Activated CD4-positive, alpha-beta T cell treated with anti-CD3 and anti-CD28 coated beads, Interleukin-2, amount 10 ng/mL, durations not matched to agents 7 days and 5 days (primary cell): Measurements from ENCODE around the gene PLIN1. TPM values are rescaled to one million over a fixed set of nuclear protein-coding genes. Genes with fewer than 3 reads are reported as not detected.

ENCODE experiments used
- CTCF ChIA-PET: fragments of 350-600 bp; sonication (Branson Sonifier 250); formaldehyde crosslinking; loops from one replicate; lab custom pipeline; 2021; ENCODE audit warnings: antibody characterized with exemption; lab: Charles Lee
- POLR2A ChIA-PET: fragments of 350-600 bp; sonication (Branson Sonifier 250); formaldehyde crosslinking; loops from one replicate; lab custom pipeline; 2021; ENCODE audit warnings: antibody characterized with exemption; lab: Charles Lee
- DNase-seq: peaks from one replicate; pipeline ENCODE4 v3.0.0-alpha.2; 2020
- H3K27ac Mint-ChIP-seq: one replicate; pipeline ENCODE4 v1.8.0; 2021; ENCODE audit warnings: mild to moderate bottlenecking, moderate library complexity, mixed read lengths
- H3K27me3 Mint-ChIP-seq: one replicate; pipeline ENCODE4 v1.8.0; 2021; ENCODE audit warnings: mixed read lengths
- H3K36me3 Mint-ChIP-seq: one replicate; pipeline ENCODE4 v1.8.0; 2021; ENCODE audit warnings: low read depth, mixed read lengths
- H3K4me1 Mint-ChIP-seq: one replicate; pipeline ENCODE4 v1.8.0; 2021; ENCODE audit warnings: mixed read lengths
- H3K4me3 Mint-ChIP-seq: one replicate; pipeline ENCODE4 v1.8.0; 2021; ENCODE audit warnings: mild to moderate bottlenecking, moderate library complexity, mixed read lengths
- H3K9me3 Mint-ChIP-seq: one replicate; pipeline ENCODE4 v1.8.0; 2021; ENCODE audit warnings: mixed read lengths
- total RNA-seq, 2 experiments: library from RNA; stranded (reverse); gene quantifications; one replicate each; pipeline ENCODE4 v1.2.3, GENCODE V29; 2021

PLIN1 gene
- total RNA-seq, 2 experiments from 2014 or later, result 0.07 TPM; not detected in 1

GRCh38 chr15:89645680-89646079 is 33.5 kb downstream of the PLIN1 start:
- Mint-ChIP-seq H3K9me3 (no peaks in the 10 kb centered on the region), H3K4me3 (no peak overlapping the region), H3K27ac (no peak overlapping the region), H3K36me3 (no peaks in the 10 kb centered on the region), H3K4me1 (peaks cover 3% of the 10 kb centered on the region), H3K27me3 (no peaks in the 10 kb centered on the region)
- no peak for DNase-seq
- POLR2A ChIA-PET, result interaction anchor here (0.6 kb wide), 2 partner anchors 20 to 552 kb away, joined by 3 to 7 read pairs; no protein-coding TSS in a partner anchor
- CTCF ChIA-PET, result interaction anchor here (1.1 kb wide), 1 partner anchor 18 kb away, joined by 3 read pairs; no protein-coding TSS in a partner anchor

DNA sequence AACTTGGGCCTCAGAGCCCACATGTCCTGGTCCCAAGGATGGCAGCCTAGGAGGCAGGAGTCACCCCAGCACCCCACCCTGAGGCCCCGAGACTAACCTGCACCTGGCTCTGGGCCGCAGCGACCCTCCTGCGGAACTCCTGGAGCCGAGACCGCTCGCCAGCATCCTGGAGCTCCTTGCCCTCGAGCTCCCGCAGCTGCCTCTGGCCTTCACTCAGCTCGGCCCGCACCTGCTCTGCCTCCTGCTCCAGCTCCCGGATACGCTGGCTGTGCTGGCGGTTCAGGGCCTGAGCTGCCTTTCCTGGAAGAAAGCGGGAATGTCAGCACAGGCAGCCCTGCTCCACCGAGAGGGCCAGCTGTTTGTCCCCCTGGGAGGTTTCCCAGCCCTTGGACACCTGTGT is 37.1 kb downstream of the PLIN1 start:
- Mint-ChIP-seq H3K36me3 (no peaks in the 10 kb centered on the region), H3K4me3 (no peak overlapping the region), H3K9me3 (peaks cover 3% of the 10 kb centered on the region), H3K27ac (no peak overlapping the region), H3K4me1 (peaks cover under 1% of the 10 kb centered on the region), H3K27me3 (no peaks in the 10 kb centered on the region)
- CTCF ChIA-PET, result no interaction called here
- POLR2A ChIA-PET, result no interaction called here
- DNase-seq, result no peak

DNA sequence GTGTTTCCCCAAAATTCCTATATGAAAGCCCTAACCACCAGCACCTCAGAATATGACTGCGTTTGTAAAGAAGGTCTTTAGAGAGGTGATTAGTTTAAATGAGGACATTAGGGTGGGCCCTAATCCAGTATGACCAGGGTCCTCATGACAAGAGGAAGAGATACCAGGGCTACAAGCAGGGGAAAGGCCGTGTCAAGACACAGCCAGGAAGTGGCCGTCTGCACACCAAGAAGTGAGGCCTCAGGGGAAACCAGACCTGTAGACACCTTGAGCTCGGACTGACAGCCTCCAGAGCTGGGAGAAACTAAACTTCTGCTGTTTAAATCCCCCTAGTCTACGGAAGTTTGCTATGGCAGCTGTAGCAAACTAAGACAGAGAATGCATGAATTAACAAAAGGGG is 38.1 kb downstream of the PLIN1 start:
- Mint-ChIP-seq H3K27me3 (no peaks in the 10 kb centered on the region), H3K4me1 (no peaks in the 10 kb centered on the region), H3K27ac (no peak overlapping the region), H3K36me3 (no peaks in the 10 kb centered on the region), H3K9me3 (peaks cover 3% of the 10 kb centered on the region), H3K4me3 (no peak overlapping the region)
- no peak for DNase-seq
- CTCF ChIA-PET, result interaction anchor here (0.7 kb wide), 1 partner anchor 29 kb away, joined by 3 read pairs; no protein-coding TSS in a partner anchor
- POLR2A ChIA-PET, result interaction anchor here (0.6 kb wide), 1 partner anchor 1439 kb away, joined by 4 read pairs; no protein-coding TSS in a partner anchor

GRCh38 chr15:89640245-89640644 is 38.9 kb downstream of the PLIN1 start:
- no peak overlapping the region for H3K4me3 Mint-ChIP-seq
- no peaks in the 10 kb centered on the region for H3K4me1 Mint-ChIP-seq
- CTCF ChIA-PET, result no interaction called here
- H3K36me3 Mint-ChIP-seq, result no peaks in the 10 kb centered on the region
- POLR2A ChIA-PET, result no interaction called here
- H3K9me3 Mint-ChIP-seq, result peaks cover 5% of the 10 kb centered on the region
- H3K27me3 Mint-ChIP-seq, result no peaks in the 10 kb centered on the region
- H3K27ac Mint-ChIP-seq, result no peak overlapping the region
- no peak for DNase-seq

- H3K27me3 Mint-ChIP-seq, result no peaks in the 10 kb centered on the region
- no peak overlapping the region for H3K27ac Mint-ChIP-seq
- no peaks in the 10 kb centered on the region for H3K4me1 Mint-ChIP-seq
- peaks cover 43% of the 10 kb centered on the region for H3K36me3 Mint-ChIP-seq
- no peak for DNase-seq
- H3K9me3 Mint-ChIP-seq, result peaks cover 9% of the 10 kb centered on the region
- no peak overlapping the region for H3K4me3 Mint-ChIP-seq
- CTCF ChIA-PET, result no interaction called here
- POLR2A ChIA-PET, result no interaction called here
These were observed 45.6 kb downstream of the PLIN1 start for GRCh38 chr15:89633585-89633984.

DNA sequence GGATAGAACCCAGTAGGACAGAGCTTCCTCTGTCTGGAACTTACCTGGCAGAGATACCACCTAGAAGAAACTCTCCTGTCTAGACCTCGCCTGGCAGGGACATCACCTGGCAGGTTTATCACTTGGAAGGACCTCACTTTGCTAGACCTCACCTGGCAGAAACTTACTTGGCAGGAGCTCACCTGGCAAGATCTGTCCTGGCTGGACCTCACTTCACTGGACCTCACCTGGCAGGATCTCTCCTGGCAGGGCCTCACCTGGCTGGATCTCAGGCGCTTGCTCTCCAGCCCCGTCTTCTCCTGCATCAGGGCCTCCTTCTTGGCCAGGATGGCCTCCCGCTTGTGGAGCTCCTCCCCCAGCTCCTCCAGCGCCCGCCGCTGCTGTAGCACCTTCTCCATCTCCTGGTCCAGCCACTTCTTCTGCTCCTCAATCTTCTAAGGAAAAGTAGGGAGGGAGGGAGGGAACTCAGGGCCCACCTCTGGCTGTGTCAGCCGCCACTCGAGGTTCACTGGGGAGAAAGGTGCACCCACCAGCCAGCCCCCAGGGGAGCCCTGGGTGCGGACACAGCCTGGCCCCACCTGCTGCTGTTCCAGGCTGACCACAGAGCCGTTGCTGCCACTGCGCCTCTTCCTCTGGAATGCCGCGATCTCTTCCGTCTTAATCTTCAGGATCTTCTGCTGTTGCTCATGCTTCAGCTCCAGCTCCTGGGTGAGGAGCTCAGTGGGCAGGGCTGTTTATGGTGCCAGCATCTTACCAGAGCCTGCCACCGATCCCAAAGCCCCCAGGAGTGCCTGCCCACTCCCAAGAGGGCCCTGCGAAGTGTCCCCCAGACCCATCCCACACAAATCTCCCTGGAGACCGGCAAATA is 46.4 kb downstream of the PLIN1 start:
- no peak for DNase-seq
- H3K4me3 Mint-ChIP-seq, result no peak overlapping the region
- ChIA-PET CTCF (interaction anchor here (1.0 kb wide), 1 partner anchor 12 kb away, joined by 3 read pairs; no protein-coding TSS in a partner anchor), POLR2A (no interaction called here)
- no peaks in the 10 kb centered on the region for H3K27me3 Mint-ChIP-seq
- no peaks in the 10 kb centered on the region for H3K4me1 Mint-ChIP-seq
- peaks cover 9% of the 10 kb centered on the region for H3K9me3 Mint-ChIP-seq
- H3K36me3 Mint-ChIP-seq, result peaks cover 47% of the 10 kb centered on the region
- no peak overlapping the region for H3K27ac Mint-ChIP-seq

DNA sequence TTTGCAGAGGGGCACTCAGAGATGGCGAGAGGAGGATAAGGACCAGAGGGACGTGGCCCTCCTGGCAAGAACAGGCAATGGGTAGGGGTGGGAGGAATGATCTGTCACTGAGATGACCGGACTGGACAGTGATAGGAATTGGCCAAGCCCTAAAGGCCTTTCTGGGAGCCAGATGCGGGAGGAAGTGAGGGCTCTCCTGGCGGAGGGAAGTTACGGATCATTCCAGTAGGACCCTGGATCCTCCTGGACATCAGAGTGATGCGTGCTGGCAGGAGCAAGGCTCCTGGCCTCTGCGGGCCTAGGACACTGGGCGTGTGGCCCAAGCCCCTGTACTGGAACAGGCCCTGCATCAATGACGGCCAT is 47.3 kb downstream of the PLIN1 start:
- POLR2A ChIA-PET, result no interaction called here
- no peaks in the 10 kb centered on the region for H3K27me3 Mint-ChIP-seq
- CTCF ChIA-PET, result interaction anchor here (1.0 kb wide), 1 partner anchor 13 kb away, joined by 3 read pairs; no protein-coding TSS in a partner anchor
- no peak overlapping the region for H3K4me3 Mint-ChIP-seq
- no peak overlapping the region for H3K27ac Mint-ChIP-seq
- peaks cover 9% of the 10 kb centered on the region for H3K9me3 Mint-ChIP-seq
- DNase-seq, result no peak
- H3K36me3 Mint-ChIP-seq, result peaks cover 53% of the 10 kb centered on the region
- no peaks in the 10 kb centered on the region for H3K4me1 Mint-ChIP-seq

GRCh38 chr15:89630974-89631901 is 47.9 kb downstream of the PLIN1 start:
- ChIA-PET POLR2A (no interaction called here), CTCF (no interaction called here)
- no peaks in the 10 kb centered on the region for H3K27me3 Mint-ChIP-seq
- H3K9me3 Mint-ChIP-seq, result peaks cover 9% of the 10 kb centered on the region
- DNase-seq, result no peak
- no peaks in the 10 kb centered on the region for H3K4me1 Mint-ChIP-seq
- no peak overlapping the region for H3K4me3 Mint-ChIP-seq
- H3K36me3 Mint-ChIP-seq, result peaks cover 55% of the 10 kb centered on the region
- H3K27ac Mint-ChIP-seq, result no peak overlapping the region

DNA sequence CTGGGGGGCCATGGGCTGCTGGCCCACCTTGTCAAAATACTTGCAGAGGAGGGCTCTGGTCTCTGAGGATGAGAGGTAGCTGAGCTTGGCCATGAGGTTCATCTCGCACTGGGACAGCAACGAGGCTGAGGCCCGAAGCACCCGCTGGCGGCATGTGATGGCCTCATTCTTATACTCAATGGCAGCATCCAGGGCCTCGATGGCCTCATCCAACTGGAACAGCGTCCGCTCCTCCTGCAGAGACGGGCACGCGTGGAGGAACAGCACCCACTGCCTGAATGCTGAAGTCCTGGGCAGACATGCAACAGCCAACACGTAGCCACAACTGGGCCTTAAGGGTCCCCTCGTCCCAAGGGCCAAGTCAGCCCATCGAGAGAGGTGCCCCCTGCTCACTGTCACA is 48.9 kb downstream of the PLIN1 start:
- CTCF ChIA-PET, result no interaction called here
- H3K27ac Mint-ChIP-seq, result no peak overlapping the region
- H3K4me1 Mint-ChIP-seq, result no peaks in the 10 kb centered on the region
- POLR2A ChIA-PET, result no interaction called here
- peaks cover 8% of the 10 kb centered on the region for H3K9me3 Mint-ChIP-seq
- H3K27me3 Mint-ChIP-seq, result no peaks in the 10 kb centered on the region
- peaks cover 58% of the 10 kb centered on the region for H3K36me3 Mint-ChIP-seq
- no peak for DNase-seq
- H3K4me3 Mint-ChIP-seq, result no peak overlapping the region

- no peaks in the 10 kb centered on the region for H3K4me1 Mint-ChIP-seq
- CTCF ChIA-PET, result no interaction called here
- no peak for DNase-seq
These were observed 49.3 kb downstream of the PLIN1 start for GRCh38 chr15:89629829-89630228.

DNA sequence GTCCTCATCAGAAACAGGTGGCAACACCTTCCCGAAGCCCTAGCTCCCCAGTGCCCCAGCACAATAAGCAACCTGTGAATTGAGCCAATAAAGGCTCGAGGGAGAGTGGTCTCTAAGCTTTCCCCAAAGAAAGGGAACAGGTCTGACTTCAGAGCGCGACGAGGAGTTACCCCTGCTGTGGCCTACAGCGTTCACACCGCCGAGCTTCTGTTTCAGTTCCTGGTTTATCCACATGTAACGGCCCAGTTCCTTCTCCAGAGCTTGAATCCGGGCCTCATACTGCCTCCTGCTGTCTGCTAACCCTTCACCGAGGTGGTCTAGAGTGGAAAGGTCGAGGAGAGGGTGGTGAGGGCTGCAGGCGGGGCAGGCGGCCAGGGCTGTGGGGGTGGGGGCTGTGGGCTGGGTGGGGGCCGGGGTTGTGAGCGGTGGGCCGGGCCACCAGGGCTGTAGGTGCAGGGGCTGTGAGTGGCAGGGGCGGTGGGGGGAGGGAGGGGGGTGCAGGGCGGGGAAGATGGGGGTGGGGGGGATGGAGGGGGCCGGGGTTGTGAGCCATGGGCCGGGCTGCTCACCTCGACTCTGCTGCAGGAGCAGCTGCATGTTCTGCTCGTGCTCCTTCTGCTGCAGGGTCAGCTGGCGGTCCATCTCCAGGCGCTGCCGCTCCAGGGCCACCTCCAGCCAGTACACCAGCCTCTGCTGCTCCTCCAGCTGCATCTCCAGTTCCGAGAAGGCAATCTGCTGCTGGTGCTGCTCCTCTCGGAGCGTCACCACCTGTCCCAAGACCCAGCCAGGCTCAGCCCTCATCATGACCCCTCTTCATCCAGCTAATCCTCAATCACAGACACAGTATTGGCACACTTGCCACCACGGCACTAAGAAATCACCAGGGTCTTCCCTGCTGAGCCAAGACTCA is 50.1 kb downstream of the PLIN1 start:
- no peaks in the 10 kb centered on the region for H3K27me3 Mint-ChIP-seq
- POLR2A ChIA-PET, result no interaction called here
- no peak overlapping the region for H3K27ac Mint-ChIP-seq
- DNase-seq, result no peak
- H3K9me3 Mint-ChIP-seq, result peaks cover 7% of the 10 kb centered on the region
- CTCF ChIA-PET, result no interaction called here
- H3K4me3 Mint-ChIP-seq, result no peak overlapping the region
- no peaks in the 10 kb centered on the region for H3K4me1 Mint-ChIP-seq
- peaks cover 62% of the 10 kb centered on the region for H3K36me3 Mint-ChIP-seq

More at GRCh38 chr15:89629829-89630228, 49.3 kb downstream of the PLIN1 start:
- no peak overlapping the region for H3K4me3 Mint-ChIP-seq
- POLR2A ChIA-PET, result no interaction called here
- H3K36me3 Mint-ChIP-seq, result peaks cover 58% of the 10 kb centered on the region
- peaks cover 7% of the 10 kb centered on the region for H3K9me3 Mint-ChIP-seq
- no peaks in the 10 kb centered on the region for H3K27me3 Mint-ChIP-seq
- no peak overlapping the region for H3K27ac Mint-ChIP-seq

DNA sequence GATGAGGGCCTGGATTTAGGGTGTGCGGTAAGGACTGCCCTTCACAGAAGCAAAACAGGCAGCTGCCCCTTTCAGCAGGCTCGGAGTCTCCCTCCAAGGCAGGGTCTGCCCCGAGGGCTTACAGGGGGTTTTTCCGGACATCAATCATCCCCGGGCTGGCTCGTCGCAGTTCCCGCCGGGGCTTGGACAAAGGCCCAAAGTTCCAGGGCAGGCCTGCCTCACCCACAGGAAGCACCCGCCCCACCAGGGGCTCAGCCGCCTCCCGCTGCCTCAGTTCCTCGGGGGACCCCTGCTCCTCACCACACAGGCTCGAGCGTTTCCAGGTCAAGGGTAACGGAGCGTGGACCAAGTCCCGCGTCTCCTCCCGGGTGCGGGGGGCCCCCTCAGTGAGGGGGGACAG is 50.9 kb downstream of the PLIN1 start:
- Mint-ChIP-seq H3K9me3 (peaks cover 3% of the 10 kb centered on the region), H3K27ac (no peak overlapping the region), H3K27me3 (no peaks in the 10 kb centered on the region), H3K4me1 (no peaks in the 10 kb centered on the region), H3K36me3 (peaks cover 66% of the 10 kb centered on the region), H3K4me3 (no peak overlapping the region)
- POLR2A ChIA-PET, result no interaction called here
- no peak for DNase-seq
- CTCF ChIA-PET, result interaction anchor here (1.1 kb wide), 1 partner anchor 18 kb away, joined by 3 read pairs; no protein-coding TSS in a partner anchor
